DOHH2 (cell line): ENCODE measurements around the gene IPO5.

Experiments
- EZH2phosphoT487 ChIP-seq: fragments of 200-600 bp; sonication (generic); IDR thresholded peaks from 2 replicates; pipeline ENCODE4 v1.6.1; 2017; ENCODE audit warnings: borderline replicate concordance, mild to moderate bottlenecking, antibody characterized with exemption, low read length, moderate library complexity, mixed read lengths
- TF ChIP-seq, protein P1 (sequence below): fragments of 200-600 bp; sonication (generic); IDR thresholded peaks from one replicate; pipeline ENCODE4 v1.5.1; 2014; ENCODE audit warnings: antibody characterized with exemption, mild to moderate bottlenecking, low read depth, low read length; ENCODE audit not compliant: poor library complexity, severe bottlenecking

- TF ChIP-seq, protein P1, sequence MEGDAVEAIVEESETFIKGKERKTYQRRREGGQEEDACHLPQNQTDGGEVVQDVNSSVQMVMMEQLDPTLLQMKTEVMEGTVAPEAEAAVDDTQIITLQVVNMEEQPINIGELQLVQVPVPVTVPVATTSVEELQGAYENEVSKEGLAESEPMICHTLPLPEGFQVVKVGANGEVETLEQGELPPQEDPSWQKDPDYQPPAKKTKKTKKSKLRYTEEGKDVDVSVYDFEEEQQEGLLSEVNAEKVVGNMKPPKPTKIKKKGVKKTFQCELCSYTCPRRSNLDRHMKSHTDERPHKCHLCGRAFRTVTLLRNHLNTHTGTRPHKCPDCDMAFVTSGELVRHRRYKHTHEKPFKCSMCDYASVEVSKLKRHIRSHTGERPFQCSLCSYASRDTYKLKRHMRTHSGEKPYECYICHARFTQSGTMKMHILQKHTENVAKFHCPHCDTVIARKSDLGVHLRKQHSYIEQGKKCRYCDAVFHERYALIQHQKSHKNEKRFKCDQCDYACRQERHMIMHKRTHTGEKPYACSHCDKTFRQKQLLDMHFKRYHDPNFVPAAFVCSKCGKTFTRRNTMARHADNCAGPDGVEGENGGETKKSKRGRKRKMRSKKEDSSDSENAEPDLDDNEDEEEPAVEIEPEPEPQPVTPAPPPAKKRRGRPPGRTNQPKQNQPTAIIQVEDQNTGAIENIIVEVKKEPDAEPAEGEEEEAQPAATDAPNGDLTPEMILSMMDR = no peak
- TF ChIP-seq EZH2phosphoT487 = no peak
Observed at GRCh38 chr13:97936036-97936435, 17.4 kb upstream of the IPO5 start.
